Hematopoietic multipotent progenitor cell treated with erythropoietin and hydrocortisone succinate and interleukin-3 and kit ligand, for 17 days (in vitro differentiated cells): ENCODE results near the gene MYH4.

Experiments
- DNase-seq: peaks from one replicate; pipeline ENCODE4 v3.0.0-alpha.2; 2015; ENCODE audit warnings: low spot score

Gene MYH4

DNA sequence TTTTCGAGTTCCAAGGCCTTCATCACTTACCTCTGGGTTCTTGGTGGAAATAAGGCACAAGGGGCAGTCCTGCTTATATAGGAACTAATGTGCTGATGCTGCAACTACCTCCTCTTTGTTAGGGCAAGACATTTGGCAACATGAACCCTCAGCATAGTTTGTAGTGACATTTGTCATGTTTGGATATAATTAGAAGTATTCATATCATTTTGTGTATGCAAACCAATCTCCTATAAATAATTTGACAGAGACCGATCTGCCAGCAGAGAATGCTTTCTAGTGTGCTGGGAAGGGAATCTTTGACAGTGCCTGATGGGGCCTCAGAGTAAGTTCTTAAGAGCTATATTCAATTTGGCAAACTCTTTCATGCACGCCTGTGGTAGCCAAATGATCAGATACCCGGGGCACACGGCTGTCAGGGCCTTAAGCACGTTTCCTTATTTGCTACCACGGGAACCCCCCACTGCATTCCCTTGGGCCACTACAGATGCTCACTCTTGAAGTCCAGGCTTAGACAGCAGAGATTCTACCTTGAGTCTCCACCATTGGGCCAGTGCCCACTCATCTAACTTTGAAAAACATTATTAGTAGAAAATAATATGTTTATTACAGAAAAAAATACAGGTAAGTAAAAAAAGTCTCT, 47.3 kb downstream of the MYH4 start, which contains the start of gene MYH8:
Gene MYH8, minus strand, starts transcription at position 51 of the 643 bp plus-strand sequence. CDS start 1,723 bp downstream, outside the sequence.
- DNase-seq = no peak

DNA sequence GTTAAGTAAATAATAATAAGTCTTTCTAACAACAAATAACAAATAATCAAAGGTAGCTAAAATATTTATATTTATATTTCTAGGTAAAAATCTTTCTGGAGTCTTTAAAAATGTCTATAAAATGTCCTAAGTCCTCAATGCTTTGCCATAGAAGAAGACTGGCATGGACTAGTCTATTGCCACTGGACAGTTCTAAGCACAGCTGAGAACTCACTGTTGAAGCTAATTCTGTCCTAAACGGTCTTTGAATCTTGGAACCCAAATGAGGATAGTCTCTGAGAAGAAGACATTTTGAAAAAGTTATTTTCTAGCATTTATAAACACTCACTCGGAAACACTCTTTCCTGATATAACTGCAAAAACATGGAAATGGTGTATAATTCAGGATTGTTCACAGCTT, 48.1 kb downstream of the MYH4 start:
- DNase-seq = no peak

DNA sequence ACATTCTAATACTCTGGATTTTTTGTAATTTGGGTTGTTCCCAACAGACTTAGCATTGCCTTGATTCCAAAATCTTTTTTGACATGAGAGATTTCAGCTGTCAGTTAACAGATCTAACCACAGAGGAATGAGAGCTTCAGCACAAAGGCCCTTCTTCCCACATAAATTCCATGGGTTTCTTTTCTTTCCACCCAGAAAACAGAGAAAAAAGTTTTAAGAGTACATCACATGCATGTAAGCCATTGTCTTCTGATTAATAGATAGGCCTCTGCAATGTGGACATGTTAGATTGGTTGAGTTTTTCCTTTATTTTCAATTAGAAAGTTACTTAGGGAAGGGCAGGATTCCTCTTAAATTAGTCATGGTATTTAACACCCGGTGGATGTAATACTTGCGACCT, 48.5 kb downstream of the MYH4 start:
- DNase-seq = no peak

DNA sequence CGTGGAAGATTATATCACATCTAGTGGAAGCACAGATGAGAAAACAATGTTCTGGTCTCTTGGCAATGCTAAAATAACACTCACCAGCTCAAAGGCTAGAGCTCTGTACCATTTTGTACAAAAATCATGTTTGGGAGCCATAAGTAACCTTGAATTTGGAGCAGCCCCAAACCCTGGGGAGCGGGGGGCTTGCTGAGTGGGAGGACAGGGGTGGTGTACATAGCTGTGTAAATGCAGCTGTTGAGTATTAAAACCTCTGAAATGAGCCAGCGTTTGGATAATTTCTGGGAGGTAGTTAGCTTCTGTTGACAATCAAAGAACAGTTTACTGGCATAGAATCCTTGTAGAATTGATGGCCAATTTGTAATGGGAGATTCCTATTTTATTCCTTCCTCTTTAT, 51.9 kb downstream of the MYH4 start:
- DNase-seq = no peak

DNA sequence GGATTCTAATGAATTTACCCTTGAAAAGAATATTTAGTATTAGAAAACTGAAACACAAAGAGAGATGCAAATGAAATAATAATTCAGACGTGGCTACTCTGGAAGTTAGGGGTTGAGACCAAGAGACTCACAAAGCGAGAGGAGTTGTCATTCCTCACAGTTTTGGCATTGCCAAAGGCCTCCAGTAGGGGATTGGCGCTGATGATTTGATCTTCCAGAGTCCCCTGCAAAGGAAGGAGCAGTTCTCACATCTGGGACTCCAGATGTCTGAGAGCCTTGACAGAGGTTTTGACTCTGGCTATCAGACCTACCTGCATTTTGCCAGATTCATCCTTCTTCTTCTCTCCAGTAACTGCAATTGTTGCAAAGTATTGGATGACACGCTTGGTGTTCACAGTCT, 54.2 kb downstream of the MYH4 start:
- DNase-seq = no peak

DNA sequence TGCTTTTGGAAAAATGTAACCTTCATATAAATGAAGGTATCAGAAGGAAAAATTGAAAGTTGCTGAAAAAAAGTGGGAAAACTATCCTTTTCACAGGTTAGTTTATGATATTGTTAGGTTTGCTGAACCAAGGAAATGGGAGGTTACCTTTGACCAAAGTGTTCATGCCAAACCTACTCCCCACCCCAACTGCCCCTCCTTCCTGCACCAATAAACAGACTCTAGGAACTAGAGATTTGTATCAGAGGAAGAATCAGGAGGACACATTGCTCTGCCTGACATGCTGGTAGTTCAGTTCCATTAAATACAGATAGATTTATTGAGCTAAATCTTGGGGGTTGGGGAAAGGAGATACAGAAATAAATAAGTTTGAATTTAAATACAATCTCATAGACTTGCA, 65.8 kb downstream of the MYH4 start:
- DNase-seq = no peak

DNA sequence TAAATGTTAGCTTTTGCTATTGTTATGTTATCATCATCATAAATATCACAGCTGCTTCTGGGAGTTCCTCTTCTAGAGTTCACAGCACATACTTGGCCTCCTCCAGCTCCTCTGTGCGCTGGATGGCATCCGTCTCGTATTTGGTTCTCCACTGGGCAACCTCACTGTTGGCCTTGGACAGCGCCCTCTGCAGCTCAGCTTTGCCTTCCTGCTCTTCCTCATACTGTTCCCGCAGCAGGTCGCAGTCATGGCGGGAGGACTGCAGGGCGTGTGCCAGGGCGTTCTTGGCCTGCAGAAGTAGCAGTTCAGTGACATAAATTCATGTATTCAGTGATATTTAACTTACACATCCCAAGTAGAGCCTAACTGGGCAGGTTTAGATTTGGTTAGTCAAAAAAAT, 71.0 kb downstream of the MYH4 start:
- DNase-seq = no peak

DNA sequence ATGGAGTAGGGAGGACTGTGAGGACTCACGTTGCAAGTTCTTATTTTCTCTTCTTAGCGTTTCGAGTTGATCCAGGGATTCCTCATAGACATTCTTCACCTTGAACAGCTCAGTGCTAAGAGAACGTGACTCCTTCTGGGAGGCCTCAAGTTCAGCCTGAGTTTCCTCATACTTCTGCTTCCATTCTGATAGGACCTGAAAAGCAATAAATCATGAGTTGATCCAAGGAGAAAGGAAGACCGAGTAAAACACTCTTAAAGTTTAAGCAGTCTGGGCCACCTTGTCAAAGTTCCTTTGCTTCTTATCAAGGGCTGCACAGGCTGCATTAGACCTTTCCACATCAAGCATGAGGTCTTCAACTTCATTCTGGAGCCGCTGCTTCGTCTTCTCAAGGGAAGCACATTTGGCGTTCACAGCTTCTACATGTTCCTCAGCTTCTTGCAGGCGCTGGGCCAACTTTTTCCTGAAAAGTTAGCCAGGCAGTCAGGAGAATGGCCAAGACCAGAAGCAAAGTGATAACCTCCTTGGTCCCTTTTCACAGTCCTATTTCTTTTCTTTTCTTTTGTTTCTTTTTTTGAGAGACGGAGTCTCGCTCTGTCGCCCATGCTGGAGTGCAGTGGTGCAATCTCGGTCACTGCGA, 72.7 kb downstream of the MYH4 start:
- no peak for DNase-seq

DNA sequence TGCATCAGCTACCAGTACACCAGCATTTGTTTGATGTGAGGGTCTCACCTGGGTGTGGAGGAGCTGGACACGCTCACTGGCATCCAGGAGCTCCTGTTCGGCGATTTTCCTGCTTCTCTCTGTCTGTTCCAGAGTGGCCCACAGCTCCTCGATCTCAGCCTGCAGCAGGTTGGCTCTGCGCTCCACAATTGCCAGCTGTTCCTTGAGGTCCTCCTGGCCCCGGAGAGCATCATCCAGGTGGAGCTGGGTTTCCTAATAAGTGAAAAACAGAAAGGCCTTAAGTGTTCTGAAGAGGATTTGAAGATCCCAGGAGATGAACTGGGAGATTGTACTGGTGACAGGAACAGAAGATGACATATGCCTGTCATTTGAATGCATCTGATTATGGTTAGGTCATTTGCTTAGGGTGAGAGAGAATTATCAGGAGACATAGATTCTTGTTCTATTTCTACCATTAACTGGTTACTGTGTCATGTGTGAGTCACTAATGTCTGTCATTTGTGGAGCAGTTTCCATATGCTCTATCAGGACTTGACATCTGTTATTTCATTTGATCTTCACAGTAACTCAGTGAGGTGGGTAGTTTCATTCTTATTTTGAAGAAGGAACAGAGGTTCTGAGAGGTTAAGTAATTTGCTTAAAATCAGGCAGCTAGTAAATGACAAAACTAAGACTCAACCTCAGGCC, 75.0 kb downstream of the MYH4 start:
- DNase-seq = no peak
